Stimulated activated CD8-positive, alpha-beta memory T cell treated with anti-CD3 and anti-CD28 coated beads, Interleukin-12 subunit alpha, Interleukin-12 subunit beta, amount 100 ng/mL, for 24 hours (primary cell): Measurements from ENCODE around the gene SLC1A5.
"Not testable (repeated sequence)": the region's sequence is repeated elsewhere in the genome, so short reads cannot be mapped to it uniquely, and the experiment has no call there.

Experiments used
- DNase-seq: peaks from one replicate; pipeline ENCODE4 v3.0.0-alpha.2; 2020; ENCODE audit errors: extremely low read depth

SLC1A5 gene

GRCh38 chr19:46788262-46788967 lies at the start of gene SLC1A5:
Gene SLC1A5 (minus strand): TSS chr19:46788594. CDS start chr19:46787965, 629 bp downstream.
- DNase-seq, result peak; percentile 98

GRCh38 chr19:46838160-46838559 lies 49.8 kb upstream of the SLC1A5 start:
- no peak for DNase-seq

GRCh38 chr19:46834984-46835383 lies 46.6 kb upstream of the SLC1A5 start:
- DNase-seq, result no peak

GRCh38 chr19:46834121-46834520 lies 45.7 kb upstream of the SLC1A5 start:
- DNase-seq, result no peak

- DNase-seq, result no peak
Measured at GRCh38 chr19:46830864-46831263, 42.5 kb upstream of the SLC1A5 start.

GRCh38 chr19:46828484-46828883 lies 40.1 kb upstream of the SLC1A5 start:
- DNase-seq, result peak; percentile 16

- no peak for DNase-seq
Measured at GRCh38 chr19:46825731-46826055, 37.3 kb upstream of the SLC1A5 start.

- no peak for DNase-seq
Measured at GRCh38 chr19:46824890-46825730, 36.7 kb upstream of the SLC1A5 start.

GRCh38 chr19:46823049-46823448 lies 34.7 kb upstream of the SLC1A5 start:
- no peak for DNase-seq

- not testable (repeated sequence) for DNase-seq
Measured at GRCh38 chr19:46822410-46822787, 34.0 kb upstream of the SLC1A5 start.

GRCh38 chr19:46821512-46822409 lies 33.4 kb upstream of the SLC1A5 start:
- peak; percentile 39 for DNase-seq

GRCh38 chr19:46818812-46819211 lies 30.4 kb upstream of the SLC1A5 start:
- DNase-seq, result no peak

- DNase-seq, result no peak
Measured at GRCh38 chr19:46815833-46816627, 27.6 kb upstream of the SLC1A5 start.

GRCh38 chr19:46813839-46814358 lies 25.5 kb upstream of the SLC1A5 start:
- no peak for DNase-seq

GRCh38 chr19:46812977-46813838 lies 24.8 kb upstream of the SLC1A5 start:
- no peak for DNase-seq

- no peak for DNase-seq
Measured at GRCh38 chr19:46809534-46810272, 21.3 kb upstream of the SLC1A5 start.

- DNase-seq, result no peak
Measured at GRCh38 chr19:46806656-46807055, 18.3 kb upstream of the SLC1A5 start.

- not testable (repeated sequence) for DNase-seq
Measured at GRCh38 chr19:46804432-46804831, 16.0 kb upstream of the SLC1A5 start.

- no peak for DNase-seq
Measured at GRCh38 chr19:46803555-46803954, 15.2 kb upstream of the SLC1A5 start.
